HG03439 (cell line): ENCODE data around the gene DAB2IP.

Source experiments
- ATAC-seq: cut with Tn5 transposase; IDR thresholded peaks from one replicate; pipeline ENCODE4 v1.9.1; 2021; ENCODE audit warnings: mild to moderate bottlenecking, moderate library complexity; ENCODE audit not compliant: unreplicated experiment

Gene DAB2IP

GRCh38 chr9:121720311-121721057 lies 69.0 kb downstream of the DAB2IP start:
- ATAC-seq = no peak

GRCh38 chr9:121721058-121721350 lies 69.6 kb downstream of the DAB2IP start:
- no peak for ATAC-seq

- ATAC-seq = no peak
These were observed 70.3 kb downstream of the DAB2IP start for GRCh38 chr9:121721770-121722169.

GRCh38 chr9:121725008-121725775 lies 73.8 kb downstream of the DAB2IP start:
- no peak for ATAC-seq

- no peak for ATAC-seq
These were observed 76.0 kb downstream of the DAB2IP start for GRCh38 chr9:121727295-121728020.

GRCh38 chr9:121728916-121729315 lies 77.5 kb downstream of the DAB2IP start:
- no peak for ATAC-seq

GRCh38 chr9:121729769-121730562 lies 78.5 kb downstream of the DAB2IP start:
- ATAC-seq = no peak

GRCh38 chr9:121731090-121731489 lies 79.7 kb downstream of the DAB2IP start:
- ATAC-seq = no peak

GRCh38 chr9:121731919-121732318 lies 80.5 kb downstream of the DAB2IP start:
- no peak for ATAC-seq

- ATAC-seq = no peak
These were observed 81.0 kb downstream of the DAB2IP start for GRCh38 chr9:121732389-121732788.

GRCh38 chr9:121732886-121733285 lies 81.5 kb downstream of the DAB2IP start:
- no peak for ATAC-seq

GRCh38 chr9:121734465-121734864 lies 83.0 kb downstream of the DAB2IP start:
- no peak for ATAC-seq

- no peak for ATAC-seq
These were observed 83.8 kb downstream of the DAB2IP start for GRCh38 chr9:121735065-121735792.

GRCh38 chr9:121735793-121736770 lies 84.6 kb downstream of the DAB2IP start:
- no peak for ATAC-seq

- ATAC-seq = no peak
These were observed 85.6 kb downstream of the DAB2IP start for GRCh38 chr9:121736934-121737462.

- no peak for ATAC-seq
These were observed 86.1 kb downstream of the DAB2IP start for GRCh38 chr9:121737481-121737931.

GRCh38 chr9:121738411-121738810 lies 87.0 kb downstream of the DAB2IP start:
- no peak for ATAC-seq

- no peak for ATAC-seq
These were observed 87.5 kb downstream of the DAB2IP start for GRCh38 chr9:121738968-121739367.

GRCh38 chr9:121739971-121740370 lies 88.5 kb downstream of the DAB2IP start:
- ATAC-seq = no peak
